SK-N-SH (cell line): ENCODE data around the gene FUT2. TPM values are rescaled to one million over a fixed set of nuclear protein-coding genes. Genes with fewer than 3 reads are reported as not detected.
A peak's percentile ranks its signal among the peaks of the same experiment; 100 is the strongest.

Experiments
- CTCF ChIA-PET: fragments of 300-600, 350-600 bp; formaldehyde crosslinking; extraction: SDS; loops from one replicate; lab custom pipeline; 2021; lab: Yijun Ruan, JAX
- POLR2A ChIA-PET: fragments of 350-600 bp; sonication (Branson Sonifier 250); formaldehyde crosslinking; extraction: SDS; loops from one replicate; lab custom pipeline; 2020; ENCODE audit warnings: antibody characterized with exemption, inconsistent platforms; lab: Yijun Ruan, JAX
- DNase-seq: peaks from one replicate; pipeline ENCODE4 v3.0.0; 2012
- H2AFZ ChIP-seq: fragments of 200-600 bp; sonication (generic); 2 replicates; pipeline ENCODE4 v1.8.1; 2016; ENCODE audit warnings: antibody characterized with exemption, mild to moderate bottlenecking, low read depth
- H3F3A ChIP-seq: fragments of 200-600 bp; sonication (generic); replicated peaks from 2 replicates; pipeline ENCODE3; 2016; ENCODE audit warnings: antibody characterized with exemption, mild to moderate bottlenecking; ENCODE audit not compliant: insufficient read depth
- H3K27ac ChIP-seq, 2 experiments: fragments of 200-500 bp in 1 of 2; fragments of 200-600 bp in 1 of 2; sonication (Bioruptor generic) in 1 of 2; sonication (generic), shearing (Covaris generic) in 1 of 2; 2 replicates each; pipeline versions ENCODE4 v1.5.1 to v1.6.1; 2014 to 2016; ENCODE audit warnings: low read depth in 2 of 2, inconsistent platforms in 1 of 2, low read length in 1 of 2, mild to moderate bottlenecking in 1 of 2, mixed read lengths in 1 of 2
- H3K27me3 ChIP-seq: fragments of 200-600 bp; sonication (generic), shearing (Covaris generic); 2 replicates; pipeline ENCODE4 v1.6.1; 2016; ENCODE audit warnings: mixed run types; ENCODE audit not compliant: insufficient read depth
- H3K36me3 ChIP-seq, 2 experiments: fragments of 200-500 bp in 1 of 2; fragments of 200-600 bp in 1 of 2; sonication (Bioruptor generic) in 1 of 2; sonication (generic) in 1 of 2; replicated peaks in 1 of 2; 2 replicates each; pipeline versions ENCODE3 to v1.5.1; 2014 to 2016; ENCODE audit warnings: low read length in 1 of 2, mild to moderate bottlenecking in 1 of 2; ENCODE audit not compliant: insufficient read depth in 2 of 2, control insufficient read depth in 1 of 2
- H3K4me1 ChIP-seq, 2 experiments: fragments of 200-500 bp in 1 of 2; fragments of 200-600 bp in 1 of 2; sonication (Bioruptor generic) in 1 of 2; sonication (generic), shearing (Covaris generic) in 1 of 2; 2 replicates each; pipeline versions ENCODE4 v1.5.1 to v1.6.1; 2014 to 2016; ENCODE audit warnings: low read depth in 1 of 2, low read length in 1 of 2, mixed run types in 1 of 2; ENCODE audit not compliant: insufficient read depth in 2 of 2, control insufficient read depth in 1 of 2
- H3K4me2 ChIP-seq: fragments of 200-600 bp; sonication (generic), shearing (Covaris generic); 2 replicates; pipeline ENCODE4 v1.6.1; 2017; ENCODE audit warnings: mixed run types
- H3K4me3 ChIP-seq, 2 experiments: fragments of 200-500 bp in 1 of 2; fragments of 200-600 bp in 1 of 2; sonication (Bioruptor generic) in 1 of 2; sonication (generic), shearing (Covaris generic) in 1 of 2; 2 replicates each; pipeline versions ENCODE4 v1.5.1 to v1.8.1; 2014 to 2016; ENCODE audit warnings: low read depth in 2 of 2, inconsistent platforms in 1 of 2, low read length in 1 of 2, mild to moderate bottlenecking in 1 of 2, mixed read lengths in 1 of 2, moderate library complexity in 1 of 2
- H3K79me2 ChIP-seq: fragments of 200-600 bp; sonication (generic); 2 replicates; pipeline ENCODE4 v1.8.1; 2017; ENCODE audit warnings: mild to moderate bottlenecking; ENCODE audit not compliant: insufficient read depth
- H3K9ac ChIP-seq: fragments of 200-600 bp; sonication (generic); 2 replicates; pipeline ENCODE4 v1.6.1; 2017; ENCODE audit warnings: mixed run types
- H3K9me2 ChIP-seq: fragments of 200-600 bp; sonication (generic); 2 replicates; pipeline ENCODE4 v1.6.1; 2017; ENCODE audit warnings: mixed run types
- H3K9me3 ChIP-seq: fragments of 200-600 bp; sonication (generic); 2 replicates; pipeline ENCODE4 v1.6.1; 2017; ENCODE audit warnings: mixed run types, mild to moderate bottlenecking, moderate library complexity
- H4K20me1 ChIP-seq: fragments of 200-600 bp; sonication (generic); 2 replicates; pipeline ENCODE4 v1.6.1; 2017; ENCODE audit warnings: mild to moderate bottlenecking, mixed run types; ENCODE audit not compliant: insufficient read depth
- CHD2 ChIP-seq: fragments of 150-350 bp; IDR thresholded peaks from 2 replicates; pipeline ENCODE4 v1.6.1; 2018; ENCODE audit warnings: low read length; ENCODE audit not compliant: partially characterized antibody
- ELF1 ChIP-seq: IDR thresholded peaks from 2 replicates; pipeline ENCODE4 v1.4.0; 2012
- EZH2phosphoT487 ChIP-seq: fragments of 200-600 bp; sonication (generic); IDR thresholded peaks from 2 replicates; pipeline ENCODE4 v1.6.1; 2017; ENCODE audit warnings: low read depth, mixed run types, mild to moderate bottlenecking, antibody characterized with exemption, moderate library complexity, borderline replicate concordance
- FOSL2 ChIP-seq: IDR thresholded peaks from 2 replicates; pipeline ENCODE4 v1.4.0; 2012; ENCODE audit warnings: low read depth, mild to moderate bottlenecking, moderate library complexity, borderline replicate concordance
- FOXJ3 ChIP-seq: sonication (generic); formaldehyde crosslinking; IDR thresholded peaks from 2 replicates; pipeline ENCODE4 v1.5.1; 2020; ENCODE audit warnings: mild to moderate bottlenecking, missing genetic modification reagents
- GABPA ChIP-seq: IDR thresholded peaks from 2 replicates; pipeline ENCODE4 v1.4.0; 2012; ENCODE audit warnings: low read depth, mild to moderate bottlenecking
- GATA2 ChIP-seq: sonication (generic); formaldehyde crosslinking; IDR thresholded peaks from 2 replicates; pipeline ENCODE4 v1.5.0; 2020; ENCODE audit warnings: mild to moderate bottlenecking, missing genetic modification reagents
- JUND ChIP-seq: IDR thresholded peaks from 2 replicates; pipeline ENCODE4 v1.4.0; 2012
- MEF2A ChIP-seq: IDR thresholded peaks from 2 replicates; pipeline ENCODE4 v1.4.0; 2012; ENCODE audit warnings: low read depth, borderline replicate concordance
- POLR2AphosphoS5 ChIP-seq: IDR thresholded peaks from 2 replicates; pipeline ENCODE4 v1.6.1; 2012; ENCODE audit warnings: low read depth, low read length
- RAD21 ChIP-seq: IDR thresholded peaks from 2 replicates; pipeline ENCODE4 v1.6.1; 2012; ENCODE audit warnings: mild to moderate bottlenecking, low read length
- SMC3 ChIP-seq: IDR thresholded peaks from 2 replicates; pipeline ENCODE4 v1.6.1; 2012; ENCODE audit warnings: low read depth, low read length, improper control_type of control experiment
- TAF1 ChIP-seq: IDR thresholded peaks from 2 replicates; pipeline ENCODE4 v1.6.1; 2012; ENCODE audit warnings: low read depth, mild to moderate bottlenecking, low read length, moderate library complexity, borderline replicate concordance
- USF2 ChIP-seq: fragments of 150-350 bp; IDR thresholded peaks from 2 replicates; pipeline ENCODE4 v1.6.1; 2017; ENCODE audit warnings: antibody characterized with exemption, low read length, low read depth, borderline replicate concordance
- WGBS: methylation state at CpG from one replicate; pipeline ENCODE4 v1.1.6; 2017; ENCODE audit warnings: low lambda C conversion rate; 5-methylcytosine and 5-hydroxymethylcytosine counted together
- polyA plus RNA-seq, 3 experiments: library from polyadenylated mRNA; depleted of rRNA; stranded (reverse); fragments of >200 nt; gene quantifications; 2 replicates each; pipeline ENCODE4 v1.2.3, GENCODE V29; 2012
- TF ChIP-seq, protein P1 (sequence below): IDR thresholded peaks from 2 replicates; pipeline ENCODE4 v1.6.1; 2012; ENCODE audit warnings: mild to moderate bottlenecking, low read depth, low read length, moderate library complexity

FUT2 gene
- polyA plus RNA-seq, 1 of the 3 experiments (the other 2 are of a cell fraction) = not detected

DNA sequence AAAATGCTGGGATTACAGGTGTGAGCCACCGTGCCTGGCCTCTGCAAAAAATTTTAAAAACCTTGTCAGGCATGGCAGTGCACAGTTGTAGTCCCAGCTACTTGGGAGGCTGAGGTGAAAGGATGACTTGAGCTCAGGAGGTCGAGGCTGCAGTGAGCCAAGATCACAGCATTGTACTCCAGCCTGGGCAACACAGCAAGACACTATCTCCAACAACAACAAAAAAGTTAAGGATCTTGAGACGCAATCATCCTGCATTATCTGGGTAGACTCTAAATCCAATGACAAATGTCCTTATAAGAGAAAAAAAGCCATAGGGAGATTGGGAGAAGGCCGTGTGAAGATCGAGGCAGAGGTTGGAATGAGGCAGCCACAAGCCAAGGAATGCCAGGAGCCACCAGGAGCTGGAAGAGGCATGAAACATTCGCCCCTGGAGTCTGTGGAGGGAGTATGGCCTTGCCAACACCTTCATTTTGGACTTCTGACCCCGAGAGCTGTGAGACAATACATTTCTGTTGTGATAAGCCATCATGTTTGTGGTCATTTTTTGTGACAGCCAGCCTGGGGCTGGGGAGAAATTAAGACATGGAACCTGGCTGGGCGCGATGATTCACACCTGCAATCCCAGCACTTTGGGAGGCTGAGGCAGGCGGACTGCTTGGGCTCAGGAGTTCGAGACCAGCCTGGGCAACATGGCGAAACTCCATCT lies 44.6 kb upstream of the FUT2 start:
- Histone ChIP-seq H3K4me3 (no peak overlapping the region), H3K9me2 (no peaks in the 10 kb centered on the region), H3K79me2 (no peaks in the 10 kb centered on the region), H3K4me1 (peaks cover 0 to 10% of the 10 kb centered on the region in 2 experiments; a peak in 1 of 4 replicates), H3K4me2 (no peak overlapping the region), H3K9ac (no peak overlapping the region), H4K20me1 (no peaks in the 10 kb centered on the region), H3K36me3 (no peaks in the 10 kb centered on the region), H3F3A (no peaks in the 10 kb centered on the region), H3K27me3 (no peaks in the 10 kb centered on the region), H3K27ac (no peak overlapping the region), H2AFZ (no peak overlapping the region), H3K9me3 (no peaks in the 10 kb centered on the region)
- TF ChIP-seq GABPA = no peak
- POLR2A ChIA-PET = interaction anchor here (1.1 kb wide), 1 partner anchor 27 kb away, joined by 3 read pairs; no protein-coding TSS in a partner anchor
- WGBS = 82% methylated on average over 12 of the region's 12 CpGs
- CTCF ChIA-PET = interaction anchor here (0.6 kb wide), 1 partner anchor 65 kb away, joined by 3 read pairs; no protein-coding TSS in a partner anchor
- no peak for DNase-seq

DNA sequence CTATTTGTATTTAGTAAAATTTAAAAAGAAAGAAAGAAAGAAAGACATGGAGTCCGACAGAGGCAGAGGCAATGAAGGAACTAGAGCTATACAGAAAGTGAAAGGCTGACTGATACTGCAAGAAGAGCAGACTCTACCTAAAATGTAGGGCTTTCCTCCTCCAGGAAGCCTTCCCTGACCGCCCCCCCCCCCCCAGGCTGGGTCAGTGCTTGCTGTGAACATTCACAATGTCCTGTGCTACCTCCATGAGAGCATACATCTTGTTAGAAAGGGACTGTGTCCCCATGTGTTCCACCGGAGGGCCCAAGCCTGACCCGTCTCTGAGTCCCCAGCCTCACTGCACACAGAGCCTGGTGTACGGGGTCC lies 44.1 kb upstream of the FUT2 start:
- no peaks in the 10 kb centered on the region for H3K79me2 ChIP-seq
- no peaks in the 10 kb centered on the region for H3K36me3 ChIP-seq
- H3K27ac ChIP-seq = no peak overlapping the region
- H3K9me2 ChIP-seq = no peaks in the 10 kb centered on the region
- no peak overlapping the region for H2AFZ ChIP-seq
- H3K9ac ChIP-seq = no peak overlapping the region
- H3K4me2 ChIP-seq = no peak overlapping the region
- no peaks in the 10 kb centered on the region for H3K9me3 ChIP-seq
- H3K4me1 ChIP-seq = peaks cover 0 to 10% of the 10 kb centered on the region in 2 experiments; a peak in 1 of 4 replicates
- ChIA-PET POLR2A (interaction anchor here (1.1 kb wide), 1 partner anchor 28 kb away, joined by 3 read pairs; no protein-coding TSS in a partner anchor), CTCF (interaction anchor here (0.6 kb wide), 1 partner anchor 65 kb away, joined by 3 read pairs; no protein-coding TSS in a partner anchor)
- no peak overlapping the region for H3K4me3 ChIP-seq
- no peak for DNase-seq
- no peaks in the 10 kb centered on the region for H3K27me3 ChIP-seq
- TF ChIP-seq JUND (no peak), TAF1 (no peak), CHD2 (no peak)
- no peaks in the 10 kb centered on the region for H4K20me1 ChIP-seq
- WGBS = 77% methylated on average over 5 of the region's 5 CpGs
- H3F3A ChIP-seq = no peaks in the 10 kb centered on the region

DNA sequence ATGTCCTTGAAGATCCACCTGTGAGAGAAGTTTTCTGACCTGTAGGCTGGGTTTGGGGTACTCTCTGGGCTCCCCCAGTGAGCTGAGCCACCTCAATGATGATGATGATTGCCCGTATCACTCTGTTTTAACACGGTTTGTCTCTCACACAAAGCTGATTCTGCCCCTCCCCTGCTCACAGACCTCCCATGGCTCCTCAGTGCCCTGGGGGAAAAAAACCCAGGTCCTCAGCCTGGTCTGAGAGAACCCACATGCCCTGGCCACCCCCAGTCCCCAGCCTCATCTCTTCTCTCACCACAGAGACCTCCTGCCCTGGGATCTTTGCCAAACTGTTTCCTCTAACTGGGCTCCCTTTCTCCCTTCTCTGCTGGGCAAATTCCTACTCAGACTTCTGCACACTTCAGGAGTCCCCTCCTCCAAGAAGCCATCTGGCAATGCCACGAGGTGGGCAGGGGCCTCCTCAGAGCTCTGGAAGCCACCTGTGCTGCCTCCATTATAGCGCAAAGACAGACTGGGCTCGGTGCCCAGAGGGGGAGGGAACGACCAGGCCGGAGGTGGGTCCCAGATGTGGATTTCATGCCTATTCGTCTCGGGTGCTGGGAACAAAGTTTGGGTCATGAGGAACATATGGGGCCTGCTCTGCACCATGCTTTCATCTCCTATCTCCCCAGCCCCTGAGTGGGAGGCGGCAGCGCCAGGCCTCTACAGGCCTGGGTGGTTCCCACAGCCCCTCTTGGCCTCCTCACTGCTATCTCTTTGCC lies 41.3 kb upstream of the FUT2 start:
- Histone ChIP-seq H3K9me3 (no peaks in the 10 kb centered on the region), H3K9me2 (no peaks in the 10 kb centered on the region), H3K27me3 (no peaks in the 10 kb centered on the region), H3K4me3 (no peak overlapping the region), H2AFZ (no peak overlapping the region), H3K4me1 (peaks cover 0 to 10% of the 10 kb centered on the region in 2 experiments; a peak in 1 of 4 replicates), H3K27ac (peak overlapping the region in 1 of 2 experiments; percentile 61; a peak in 2 of 4 replicates), H3K36me3 (no peaks in the 10 kb centered on the region), H3F3A (peaks cover 4% of the 10 kb centered on the region), H4K20me1 (no peaks in the 10 kb centered on the region), H3K9ac (no peak overlapping the region), H3K79me2 (no peaks in the 10 kb centered on the region), H3K4me2 (no peak overlapping the region)
- POLR2A ChIA-PET = interaction anchor here (0.6 to 0.9 kb wide), 2 partner anchors 13 to 116 kb away, joined by 3 to 6 read pairs; no protein-coding TSS in a partner anchor
- DNase-seq = peak; percentile 74
- WGBS = 39% methylated on average over 10 of the region's 11 CpGs
- CTCF ChIA-PET = interaction anchor here (1.0 to 3.6 kb wide), 5 partner anchors 8 to 188 kb away, joined by 3 to 19 read pairs (median 5); partner anchors contain the start of gene CA11
- no peak for TF ChIP-seq USF2
- no peak for TF ChIP-seq GATA2 (CRISPR knock-in tag)
- TF ChIP-seq FOSL2 = no peak
- TF ChIP-seq CHD2 = peak; percentile 60
- no peak for TF ChIP-seq FOXJ3 (CRISPR knock-in tag)
- TF ChIP-seq, protein P1, sequence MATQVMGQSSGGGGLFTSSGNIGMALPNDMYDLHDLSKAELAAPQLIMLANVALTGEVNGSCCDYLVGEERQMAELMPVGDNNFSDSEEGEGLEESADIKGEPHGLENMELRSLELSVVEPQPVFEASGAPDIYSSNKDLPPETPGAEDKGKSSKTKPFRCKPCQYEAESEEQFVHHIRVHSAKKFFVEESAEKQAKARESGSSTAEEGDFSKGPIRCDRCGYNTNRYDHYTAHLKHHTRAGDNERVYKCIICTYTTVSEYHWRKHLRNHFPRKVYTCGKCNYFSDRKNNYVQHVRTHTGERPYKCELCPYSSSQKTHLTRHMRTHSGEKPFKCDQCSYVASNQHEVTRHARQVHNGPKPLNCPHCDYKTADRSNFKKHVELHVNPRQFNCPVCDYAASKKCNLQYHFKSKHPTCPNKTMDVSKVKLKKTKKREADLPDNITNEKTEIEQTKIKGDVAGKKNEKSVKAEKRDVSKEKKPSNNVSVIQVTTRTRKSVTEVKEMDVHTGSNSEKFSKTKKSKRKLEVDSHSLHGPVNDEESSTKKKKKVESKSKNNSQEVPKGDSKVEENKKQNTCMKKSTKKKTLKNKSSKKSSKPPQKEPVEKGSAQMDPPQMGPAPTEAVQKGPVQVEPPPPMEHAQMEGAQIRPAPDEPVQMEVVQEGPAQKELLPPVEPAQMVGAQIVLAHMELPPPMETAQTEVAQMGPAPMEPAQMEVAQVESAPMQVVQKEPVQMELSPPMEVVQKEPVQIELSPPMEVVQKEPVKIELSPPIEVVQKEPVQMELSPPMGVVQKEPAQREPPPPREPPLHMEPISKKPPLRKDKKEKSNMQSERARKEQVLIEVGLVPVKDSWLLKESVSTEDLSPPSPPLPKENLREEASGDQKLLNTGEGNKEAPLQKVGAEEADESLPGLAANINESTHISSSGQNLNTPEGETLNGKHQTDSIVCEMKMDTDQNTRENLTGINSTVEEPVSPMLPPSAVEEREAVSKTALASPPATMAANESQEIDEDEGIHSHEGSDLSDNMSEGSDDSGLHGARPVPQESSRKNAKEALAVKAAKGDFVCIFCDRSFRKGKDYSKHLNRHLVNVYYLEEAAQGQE = no peak
- no peak for TF ChIP-seq EZH2phosphoT487
- TF ChIP-seq POLR2AphosphoS5 = no peak
- TF ChIP-seq RAD21 = no peak
- no peak for TF ChIP-seq JUND
- no peak for TF ChIP-seq MEF2A
- no peak for TF ChIP-seq ELF1
- TF ChIP-seq GABPA = no peak
- no peak for TF ChIP-seq SMC3
